Measurements from ENCODE around the gene H3-3A. TPM values are rescaled to one million over a fixed set of nuclear protein-coding genes. Genes with fewer than 3 reads are reported as not detected.

H3-3A gene
- total and polyA plus RNA-seq, 12 donors = 259 to 452 (median 317) TPM

DNA sequence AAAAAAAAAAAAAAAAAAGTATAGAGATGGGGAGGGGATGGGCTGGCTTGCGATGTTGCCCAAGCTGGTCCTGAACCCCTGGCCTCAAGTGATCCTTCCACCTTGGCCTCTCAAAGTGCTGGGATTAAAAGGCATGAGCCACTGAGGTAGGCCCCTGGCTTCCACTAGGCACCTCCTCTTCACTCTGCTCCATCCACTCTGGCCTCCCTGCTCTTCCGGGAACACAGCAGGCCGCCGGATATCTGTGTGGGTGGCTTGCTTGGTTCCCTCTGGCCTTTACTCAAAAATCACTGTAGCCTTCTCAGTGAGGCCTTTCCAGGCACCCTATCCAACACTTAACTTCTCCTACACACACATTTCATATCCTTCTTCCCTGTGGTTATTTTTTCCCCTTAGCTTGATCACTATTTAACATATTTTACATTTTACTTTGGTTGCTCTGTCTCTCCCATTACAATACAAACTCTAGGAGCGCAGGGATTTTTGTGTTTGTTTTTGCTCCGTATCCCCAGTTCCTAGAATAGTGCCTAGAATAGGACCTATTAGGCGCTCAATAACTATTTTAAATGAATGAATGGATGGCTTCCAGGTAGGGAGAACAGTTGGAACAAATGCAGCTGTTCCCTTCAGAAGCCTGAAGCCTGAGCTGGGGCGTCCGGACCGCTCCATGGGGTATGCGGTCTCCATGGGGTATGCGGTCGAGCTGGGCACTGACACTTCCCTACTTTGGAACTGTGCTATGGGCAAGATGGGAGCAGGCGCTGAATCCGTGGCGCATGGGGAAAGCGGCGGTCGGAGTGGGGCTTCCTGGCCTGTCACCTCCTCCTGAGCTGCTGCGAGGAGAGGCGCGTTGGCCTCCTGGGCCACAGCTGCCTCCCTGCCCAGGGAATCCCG, 46.7 kb downstream of the H3-3A start:
- ATAC-seq (peak; percentile 39 to 78 (median 60)), DNase-seq (peak; percentile 29 to 60)
- TF ChIP-seq, protein P1, sequence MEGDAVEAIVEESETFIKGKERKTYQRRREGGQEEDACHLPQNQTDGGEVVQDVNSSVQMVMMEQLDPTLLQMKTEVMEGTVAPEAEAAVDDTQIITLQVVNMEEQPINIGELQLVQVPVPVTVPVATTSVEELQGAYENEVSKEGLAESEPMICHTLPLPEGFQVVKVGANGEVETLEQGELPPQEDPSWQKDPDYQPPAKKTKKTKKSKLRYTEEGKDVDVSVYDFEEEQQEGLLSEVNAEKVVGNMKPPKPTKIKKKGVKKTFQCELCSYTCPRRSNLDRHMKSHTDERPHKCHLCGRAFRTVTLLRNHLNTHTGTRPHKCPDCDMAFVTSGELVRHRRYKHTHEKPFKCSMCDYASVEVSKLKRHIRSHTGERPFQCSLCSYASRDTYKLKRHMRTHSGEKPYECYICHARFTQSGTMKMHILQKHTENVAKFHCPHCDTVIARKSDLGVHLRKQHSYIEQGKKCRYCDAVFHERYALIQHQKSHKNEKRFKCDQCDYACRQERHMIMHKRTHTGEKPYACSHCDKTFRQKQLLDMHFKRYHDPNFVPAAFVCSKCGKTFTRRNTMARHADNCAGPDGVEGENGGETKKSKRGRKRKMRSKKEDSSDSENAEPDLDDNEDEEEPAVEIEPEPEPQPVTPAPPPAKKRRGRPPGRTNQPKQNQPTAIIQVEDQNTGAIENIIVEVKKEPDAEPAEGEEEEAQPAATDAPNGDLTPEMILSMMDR (IDR thresholded peaks at IDR 0.05) = no peak
- H3K4me3 ChIP-seq = peak overlapping the region; percentile 37 to 75 (median 68)
- H3K4me1 ChIP-seq = peaks cover 18 to 45% (median 34%) of the 10 kb centered on the region in 9 donors
- H3K27me3 ChIP-seq = no peaks in the 10 kb centered on the region
- H3K9me3 ChIP-seq = no peaks in the 10 kb centered on the region
- WGBS, 2 donors = 9 to 12% methylated on average over 23 of the region's 23 CpGs
- no peaks in the 10 kb centered on the region for H3K36me3 ChIP-seq
- peak overlapping the region; percentile 93 to 100 (median 99) for H3K27ac ChIP-seq
- intact Hi-C loops (cut with DNase I) = loop anchor here in 2 of 10 donors (2.0 to 5.0 kb wide), 2 partner anchors 26 to 107 kb away; no protein-coding TSS in a partner anchor

DNA sequence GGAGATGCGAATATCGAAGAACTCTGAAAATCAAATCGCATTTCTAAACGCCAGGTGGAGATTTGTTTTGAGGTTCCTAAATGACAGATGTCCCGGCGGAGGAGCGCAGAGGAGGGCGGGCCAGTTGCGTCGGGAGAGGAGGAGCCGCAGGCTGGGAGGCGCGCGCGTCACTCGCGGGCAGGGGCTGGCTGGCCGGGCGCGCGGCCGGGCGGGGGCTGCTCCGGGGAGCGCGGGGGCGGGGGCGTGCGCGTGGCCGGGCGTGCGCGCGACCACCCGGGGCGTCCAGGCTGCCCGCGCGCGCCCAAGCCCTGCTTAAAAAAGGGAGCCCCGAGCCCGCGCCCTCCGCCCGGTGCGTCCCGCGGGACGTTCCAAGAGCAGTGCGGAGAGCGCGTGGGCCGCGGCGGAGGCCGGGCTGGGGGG, 47.3 kb downstream of the H3-3A start:
- intact Hi-C loops (cut with DNase I) = loop anchor here in 5 of 10 donors (2.0 to 5.0 kb wide), 5 partner anchors 27 to 113 kb away; partner anchors contain the start of genes H3-3A (in 4 of the 5) and SDE2 (in 2 of the 5)
- Histone ChIP-seq H3K4me3 (peak overlapping the region; percentile 37 to 75 (median 68)), H3K36me3 (no peaks in the 10 kb centered on the region), H3K4me1 (peaks cover 18 to 45% (median 34%) of the 10 kb centered on the region in 9 donors), H3K9me3 (no peaks in the 10 kb centered on the region), H3K27ac (peak overlapping the region; percentile 93 to 100 (median 99)), H3K27me3 (no peaks in the 10 kb centered on the region)
- WGBS, 2 donors = 1% methylated on average over 29 to 45 of the region's 57 CpGs
- TF ChIP-seq, protein P1 (IDR thresholded peaks at IDR 0.05) = peak in 3 of 9 donors; percentile 43 to 47 (median 47)
- peak; percentile 90 to 92 for DNase-seq
- peak; percentile 83 to 93 (median 89) for ATAC-seq

DNA sequence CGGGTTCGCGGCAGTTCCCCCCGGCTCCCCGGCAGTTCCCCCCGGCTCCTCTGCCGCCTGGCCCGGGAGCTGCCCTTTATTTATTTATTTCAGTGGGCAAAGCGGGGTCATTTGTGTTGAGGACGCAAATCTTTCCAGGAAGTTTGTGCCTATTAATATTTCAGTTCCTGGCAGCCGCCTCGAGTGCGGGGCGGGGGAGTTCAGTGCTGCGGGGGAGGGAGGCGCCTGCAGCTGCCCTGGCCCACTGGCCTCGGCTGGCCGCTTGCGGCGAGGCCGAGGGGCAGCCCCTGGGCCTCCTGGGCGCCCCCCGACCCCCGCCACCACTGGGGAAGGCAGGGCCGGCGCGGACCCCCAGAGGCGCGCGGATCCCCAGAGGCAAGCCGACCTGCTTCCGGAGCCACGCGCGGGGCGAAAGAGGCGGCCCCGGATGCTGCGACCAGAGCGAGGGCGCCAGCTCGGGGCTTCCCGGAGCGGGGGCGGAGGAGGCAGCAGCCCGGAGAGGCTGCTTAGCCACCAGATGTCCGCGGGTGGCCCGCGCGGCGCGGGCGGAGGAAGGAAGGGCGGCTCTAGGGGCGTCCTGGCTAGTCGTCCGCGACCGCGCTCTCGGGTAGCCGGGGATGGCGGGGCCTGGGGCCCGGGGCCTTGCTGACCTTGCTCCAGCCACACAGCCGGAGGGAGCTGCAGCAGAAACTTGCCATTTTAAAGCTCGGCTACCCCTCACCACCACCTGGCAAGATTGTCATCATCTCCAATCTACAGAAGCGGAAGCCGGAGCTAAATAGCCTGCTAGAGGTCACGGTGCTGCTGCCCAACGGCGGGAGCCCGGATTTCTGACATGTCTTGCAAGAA, 48.0 kb downstream of the H3-3A start:
- TF ChIP-seq, protein P1 (IDR thresholded peaks at IDR 0.05) = no peak

More for the DNA sequence above, 48.0 kb downstream of the H3-3A start:
- Histone ChIP-seq H3K36me3 (no peaks in the 10 kb centered on the region), H3K9me3 (no peaks in the 10 kb centered on the region), H3K27me3 (no peaks in the 10 kb centered on the region), H3K27ac (peak overlapping the region; percentile 93 to 100 (median 99)), H3K4me1 (peaks cover 18 to 45% (median 34%) of the 10 kb centered on the region in 9 donors), H3K4me3 (peak overlapping the region; percentile 4 to 75 (median 68))
- DNase-seq (peak; percentile 76 to 86), ATAC-seq (peak; percentile 59 to 84 (median 73))
- 0 to 1% methylated on average over 59 to 72 of the region's 73 CpGs for WGBS, 2 donors
- intact Hi-C loops (cut with DNase I) = loop anchor here in 4 of 10 donors (2.0 to 5.0 kb wide), 3 partner anchors 48 to 113 kb away; partner anchors contain the start of genes H3-3A (in 4 of the 4) and SDE2 (in 2 of the 4)

All from heart right ventricle (tissue), 16 donors.